ENCODE results near the gene HYI. TPM values are rescaled to one million over a fixed set of nuclear protein-coding genes. Genes with fewer than 3 reads are reported as not detected.

HYI gene
- polyA plus RNA-seq, 1 donor from 2014 or later = 14.8 TPM

DNA sequence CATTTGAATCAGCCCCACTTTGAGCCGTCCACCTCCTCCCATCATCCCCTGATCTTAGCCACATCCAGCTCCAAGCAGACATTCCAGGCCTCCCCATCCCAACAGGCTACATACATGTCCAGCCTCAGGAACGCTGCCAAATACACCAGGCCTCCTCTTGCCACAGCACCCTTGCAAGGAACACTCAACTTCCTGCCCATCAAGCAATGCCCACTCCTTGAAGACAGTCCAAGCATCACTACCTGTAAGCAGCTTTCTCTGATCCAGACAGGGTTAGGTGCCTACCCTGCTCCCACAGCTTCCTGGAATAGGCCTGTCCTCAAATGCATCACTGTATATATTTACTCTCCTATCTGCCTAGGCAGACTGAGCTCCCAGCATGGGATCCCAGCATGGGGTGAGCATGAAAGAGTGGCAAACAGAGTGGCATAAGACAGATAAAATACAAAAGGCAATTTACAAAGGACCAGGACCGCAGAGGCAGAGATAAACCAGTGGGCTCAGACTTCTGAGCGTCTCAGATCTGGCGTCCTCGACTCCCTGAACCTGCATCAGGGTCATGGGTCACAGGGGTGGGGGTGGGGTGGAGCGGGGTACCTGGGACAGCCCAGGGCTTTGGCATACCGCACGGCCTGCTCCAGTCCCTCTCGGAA is 816 bp downstream of the HYI start:
- Histone ChIP-seq H4K20me1 (ENCODE audit: insufficient read depth) (no peaks in the 10 kb centered on the region), H3K9ac (ENCODE audit: low read length) (peak overlapping the region; percentile 16), H3K4me3 (ENCODE audit: low read length) (peak overlapping the region; percentile 53), H3K9me3 (ENCODE audit: low read length) (no peaks in the 10 kb centered on the region), H3K27me3 (ENCODE audit: insufficient read depth, low read depth, low read length) (no peaks in the 10 kb centered on the region), H3K79me2 (replicated peaks; ENCODE audit: insufficient read depth, low read length) (no peaks in the 10 kb centered on the region), H3F3A (ENCODE audit: insufficient read depth, low read length, poor library complexity, severe bottlenecking) (no peaks in the 10 kb centered on the region), H3K4me2 (ENCODE audit: low read length) (no peak overlapping the region), H2AFZ (ENCODE audit: low read depth, low read length) (no peak overlapping the region), H3K36me3 (ENCODE audit: insufficient read depth, low read length) (peaks cover 4% of the 10 kb centered on the region), H3K27ac (ENCODE audit: low read length) (no peak overlapping the region), H3K9me2 (ENCODE audit: insufficient read depth, low read length) (no peaks in the 10 kb centered on the region)
- TF ChIP-seq RAD21 (conservative IDR thresholded peaks at IDR 0.05) (no peak), TAF1 (IDR thresholded peaks at IDR 0.05; ENCODE audit: low read depth) (no peak), MXI1 (conservative IDR thresholded peaks at IDR 0.05; ENCODE audit: poor library complexity, severe bottlenecking) (no peak), CTCF (IDR thresholded peaks at IDR 0.05; ENCODE audit: poor library complexity, severe bottlenecking) (no peak), POLR2AphosphoS5 (IDR thresholded peaks at IDR 0.05) (no peak), SMC3 (conservative IDR thresholded peaks at IDR 0.05; ENCODE audit: poor library complexity) (no peak), EZH2 (IDR thresholded peaks at IDR 0.05; ENCODE audit: borderline replicate concordance, insufficient read depth, low read length, poor library complexity, severe bottlenecking) (no peak), EP300 (conservative IDR thresholded peaks at IDR 0.05; ENCODE audit: poor library complexity, severe bottlenecking) (no peak)
- TF ChIP-seq, protein P1, sequence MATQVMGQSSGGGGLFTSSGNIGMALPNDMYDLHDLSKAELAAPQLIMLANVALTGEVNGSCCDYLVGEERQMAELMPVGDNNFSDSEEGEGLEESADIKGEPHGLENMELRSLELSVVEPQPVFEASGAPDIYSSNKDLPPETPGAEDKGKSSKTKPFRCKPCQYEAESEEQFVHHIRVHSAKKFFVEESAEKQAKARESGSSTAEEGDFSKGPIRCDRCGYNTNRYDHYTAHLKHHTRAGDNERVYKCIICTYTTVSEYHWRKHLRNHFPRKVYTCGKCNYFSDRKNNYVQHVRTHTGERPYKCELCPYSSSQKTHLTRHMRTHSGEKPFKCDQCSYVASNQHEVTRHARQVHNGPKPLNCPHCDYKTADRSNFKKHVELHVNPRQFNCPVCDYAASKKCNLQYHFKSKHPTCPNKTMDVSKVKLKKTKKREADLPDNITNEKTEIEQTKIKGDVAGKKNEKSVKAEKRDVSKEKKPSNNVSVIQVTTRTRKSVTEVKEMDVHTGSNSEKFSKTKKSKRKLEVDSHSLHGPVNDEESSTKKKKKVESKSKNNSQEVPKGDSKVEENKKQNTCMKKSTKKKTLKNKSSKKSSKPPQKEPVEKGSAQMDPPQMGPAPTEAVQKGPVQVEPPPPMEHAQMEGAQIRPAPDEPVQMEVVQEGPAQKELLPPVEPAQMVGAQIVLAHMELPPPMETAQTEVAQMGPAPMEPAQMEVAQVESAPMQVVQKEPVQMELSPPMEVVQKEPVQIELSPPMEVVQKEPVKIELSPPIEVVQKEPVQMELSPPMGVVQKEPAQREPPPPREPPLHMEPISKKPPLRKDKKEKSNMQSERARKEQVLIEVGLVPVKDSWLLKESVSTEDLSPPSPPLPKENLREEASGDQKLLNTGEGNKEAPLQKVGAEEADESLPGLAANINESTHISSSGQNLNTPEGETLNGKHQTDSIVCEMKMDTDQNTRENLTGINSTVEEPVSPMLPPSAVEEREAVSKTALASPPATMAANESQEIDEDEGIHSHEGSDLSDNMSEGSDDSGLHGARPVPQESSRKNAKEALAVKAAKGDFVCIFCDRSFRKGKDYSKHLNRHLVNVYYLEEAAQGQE (IDR thresholded peaks at IDR 0.05; ENCODE audit: borderline replicate concordance) = no peak

- Histone ChIP-seq H3K4me3 (ENCODE audit: low read length) (no peak overlapping the region), H3K4me2 (ENCODE audit: low read length) (no peak overlapping the region), H3K79me2 (replicated peaks; ENCODE audit: insufficient read depth, low read length) (no peaks in the 10 kb centered on the region), H3F3A (ENCODE audit: insufficient read depth, low read length, poor library complexity, severe bottlenecking) (no peaks in the 10 kb centered on the region), H3K27ac (ENCODE audit: low read length) (no peak overlapping the region), H3K9ac (ENCODE audit: low read length) (no peak overlapping the region), H3K36me3 (ENCODE audit: insufficient read depth, low read length) (peaks cover 4% of the 10 kb centered on the region), H4K20me1 (ENCODE audit: insufficient read depth) (no peaks in the 10 kb centered on the region), H2AFZ (ENCODE audit: low read depth, low read length) (no peak overlapping the region), H3K9me2 (ENCODE audit: insufficient read depth, low read length) (no peaks in the 10 kb centered on the region), H3K27me3 (ENCODE audit: insufficient read depth, low read depth, low read length) (no peaks in the 10 kb centered on the region), H3K9me3 (ENCODE audit: low read length) (no peaks in the 10 kb centered on the region)
- TF ChIP-seq POLR2AphosphoS5 (IDR thresholded peaks at IDR 0.05) = no peak
- TF ChIP-seq, protein P1 (IDR thresholded peaks at IDR 0.05; ENCODE audit: borderline replicate concordance) = no peak
- TF ChIP-seq SMC3 (conservative IDR thresholded peaks at IDR 0.05; ENCODE audit: poor library complexity) = no peak
- TF ChIP-seq EZH2 (IDR thresholded peaks at IDR 0.05; ENCODE audit: borderline replicate concordance, insufficient read depth, low read length, poor library complexity, severe bottlenecking) = no peak
- no peak for TF ChIP-seq MXI1 (conservative IDR thresholded peaks at IDR 0.05; ENCODE audit: poor library complexity, severe bottlenecking)
- TF ChIP-seq TAF1 (IDR thresholded peaks at IDR 0.05; ENCODE audit: low read depth) = no peak
- TF ChIP-seq CTCF (IDR thresholded peaks at IDR 0.05; ENCODE audit: poor library complexity, severe bottlenecking) = no peak
- no peak for TF ChIP-seq EP300 (conservative IDR thresholded peaks at IDR 0.05; ENCODE audit: poor library complexity, severe bottlenecking)
- no peak for TF ChIP-seq RAD21 (conservative IDR thresholded peaks at IDR 0.05)
Measured at GRCh38 chr1:43451701-43452532, 1.8 kb downstream of the HYI start.
